GM19463 (cell line): ENCODE results near the gene MZT2B.
"Not testable (repeated sequence)": the region's sequence is repeated elsewhere in the genome, so short reads cannot be mapped to it uniquely, and the experiment has no call there.

ENCODE experiments used
- ATAC-seq: cut with Tn5 transposase; IDR thresholded peaks from one replicate; pipeline ENCODE4 v1.9.1; 2021; ENCODE audit warnings: mild to moderate bottlenecking, moderate library complexity; ENCODE audit not compliant: unreplicated experiment

The MZT2B gene

DNA sequence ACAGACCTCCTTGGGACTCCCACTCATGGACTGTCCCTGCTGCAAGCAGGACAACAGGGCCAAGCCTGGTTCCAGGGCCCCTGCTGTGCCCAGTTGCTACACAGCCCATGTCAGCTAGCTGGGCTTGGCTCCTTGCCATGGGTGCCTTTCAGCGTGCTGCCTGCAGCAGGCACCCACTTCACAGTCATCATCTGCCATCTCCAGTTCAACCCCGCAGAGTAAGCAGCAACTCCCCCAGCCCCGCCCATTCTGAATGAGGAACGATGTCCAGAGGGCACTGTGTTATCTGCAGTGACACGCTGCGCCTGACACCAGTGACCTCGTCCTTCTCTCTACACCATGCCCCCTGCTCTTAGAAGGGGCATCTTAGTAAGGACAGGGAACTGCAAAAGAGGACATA, 20.5 kb downstream of the MZT2B start:
- ATAC-seq = not testable (repeated sequence)

GRCh38 chr2:130203150-130203549, 21.1 kb downstream of the MZT2B start:
- ATAC-seq = not testable (repeated sequence)

DNA sequence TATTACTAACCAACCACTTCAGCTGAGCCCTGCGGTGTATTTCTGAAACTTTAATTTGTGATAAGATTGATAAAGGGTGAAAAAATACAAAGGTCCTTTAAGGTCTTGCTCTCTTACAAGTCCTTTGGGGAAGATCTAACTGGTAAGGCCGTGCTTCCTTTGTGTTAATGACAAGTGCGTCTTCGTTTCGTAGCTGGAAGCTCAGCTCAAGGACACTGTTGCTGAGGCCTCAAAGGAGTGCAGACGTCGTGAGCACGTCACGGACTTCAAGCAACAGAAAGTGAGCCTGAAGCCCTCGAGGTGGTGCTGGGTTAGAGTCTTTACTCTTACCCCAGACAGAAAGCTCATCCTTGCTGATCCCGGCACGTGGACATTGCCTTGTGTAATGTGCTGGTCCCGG, 25.0 kb downstream of the MZT2B start:
- not testable (repeated sequence) for ATAC-seq

GRCh38 chr2:130219147-130219546, 37.1 kb downstream of the MZT2B start:
- not testable (repeated sequence) for ATAC-seq

DNA sequence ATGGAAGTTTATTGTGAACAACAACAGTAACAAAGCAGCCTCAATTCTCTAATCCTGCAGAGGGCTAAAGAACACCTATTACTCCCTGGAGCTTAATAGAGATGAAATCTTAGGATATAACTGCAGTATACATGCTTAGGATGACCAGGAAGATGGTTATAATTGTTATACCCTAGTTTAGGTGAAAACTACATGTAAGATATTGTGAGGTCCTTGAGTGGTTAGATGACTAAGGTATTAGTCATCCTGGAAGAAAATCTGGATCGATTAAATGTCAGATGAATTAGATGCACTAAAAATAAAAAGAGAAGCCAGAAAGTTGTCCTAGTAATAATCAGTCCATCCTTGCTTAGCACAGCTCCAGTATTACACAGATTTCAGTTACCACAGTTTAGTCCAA, 38.4 kb downstream of the MZT2B start:
- not testable (repeated sequence) for ATAC-seq

DNA sequence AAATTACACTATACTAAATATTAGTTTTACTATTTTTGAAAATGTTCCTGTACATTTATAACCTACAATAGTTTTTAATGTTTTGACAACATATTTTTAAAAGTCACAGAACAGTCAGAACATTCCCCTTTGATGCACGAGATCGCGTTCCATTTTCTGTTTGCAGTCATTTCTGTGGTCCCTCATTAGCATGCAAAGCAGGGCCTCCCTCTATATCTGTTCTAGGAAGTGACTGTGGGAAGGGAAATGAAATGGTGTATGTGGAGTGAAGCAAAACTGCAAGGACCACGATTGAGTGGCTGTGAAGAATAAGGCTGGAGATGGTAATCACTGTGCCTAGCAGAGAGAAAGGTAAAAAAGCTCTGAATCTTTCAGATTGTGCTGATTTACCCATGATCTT, 40.5 kb downstream of the MZT2B start:
- ATAC-seq = peak; percentile 83

- not testable (repeated sequence) for ATAC-seq
Observed at GRCh38 chr2:130228005-130228404, 45.9 kb downstream of the MZT2B start.

DNA sequence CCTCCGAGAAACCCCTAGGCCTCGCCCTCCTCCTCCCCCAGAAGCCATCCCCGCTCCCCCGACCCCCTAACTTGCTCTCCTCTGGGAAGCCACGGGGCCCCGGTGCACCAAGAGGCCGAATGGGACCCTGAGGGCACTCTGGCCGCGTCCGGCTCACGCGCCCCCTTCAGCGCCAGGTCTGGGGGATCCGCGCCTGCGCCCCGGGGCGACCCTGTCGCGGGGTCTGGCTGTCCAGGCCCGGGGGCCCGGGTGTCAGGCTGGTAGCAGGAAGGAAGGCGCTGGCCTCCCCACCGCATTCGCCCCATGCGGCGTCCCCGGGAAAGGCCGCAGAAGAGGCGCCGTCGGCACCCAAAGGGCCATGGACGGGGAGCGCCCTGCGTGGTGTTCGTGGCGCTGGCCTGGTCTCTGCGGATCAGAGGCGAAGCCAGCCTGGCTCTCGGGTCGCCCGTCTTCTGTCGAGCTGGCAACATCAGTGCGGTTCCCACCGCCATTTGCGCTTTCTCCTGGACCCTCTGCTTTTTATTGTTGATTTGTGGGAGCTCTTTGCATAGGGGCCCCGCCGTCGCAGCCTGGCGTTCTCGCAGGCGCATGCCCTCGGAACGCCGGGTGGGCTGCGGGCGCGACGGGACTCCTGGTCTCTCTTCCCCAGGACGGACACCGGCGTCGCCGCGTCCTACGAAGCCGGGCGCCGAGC, 46.6 kb downstream of the MZT2B start:
- not testable (repeated sequence) for ATAC-seq

GRCh38 chr2:130229161-130229510, 47.1 kb downstream of the MZT2B start:
- ATAC-seq = not testable (repeated sequence)

DNA sequence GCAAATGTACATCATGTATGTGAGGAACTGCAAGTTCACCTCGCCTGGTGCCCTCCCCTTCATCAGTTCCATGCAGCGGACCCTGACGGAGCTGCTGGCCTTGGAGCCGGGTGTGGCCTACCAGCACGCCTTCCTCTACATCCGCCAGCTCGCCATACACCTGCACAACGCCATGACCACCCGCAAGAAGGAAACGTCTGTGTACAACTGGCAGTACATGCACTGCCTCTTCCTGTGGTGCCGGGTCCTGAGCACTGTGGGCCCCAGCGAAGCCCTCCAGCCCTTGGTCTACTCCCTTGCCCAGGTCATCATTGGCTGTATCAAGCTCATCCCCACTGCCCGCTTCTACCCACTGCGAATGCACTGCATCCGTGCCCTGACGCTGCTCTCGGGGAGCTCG, 48.3 kb downstream of the MZT2B start:
- not testable (repeated sequence) for ATAC-seq

DNA sequence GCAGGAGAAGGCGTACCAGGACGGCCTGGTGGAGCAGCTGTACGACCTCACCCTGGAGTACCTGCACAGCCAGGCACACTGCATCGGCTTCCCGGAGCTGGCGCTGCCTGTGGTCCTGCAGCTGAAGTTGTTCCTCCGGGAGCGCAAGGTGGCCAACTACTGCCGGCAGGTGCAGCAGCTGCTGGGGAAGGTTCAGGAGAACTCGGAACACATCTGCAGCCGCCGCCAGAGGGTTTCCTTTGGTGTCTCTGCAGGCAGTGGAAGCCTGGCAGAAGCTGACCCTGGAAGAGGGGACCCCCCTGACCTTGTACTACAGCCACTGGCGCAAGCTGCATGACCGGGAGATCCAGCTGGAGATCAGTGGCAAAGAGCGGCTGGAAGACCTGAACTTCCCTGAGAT, 48.8 kb downstream of the MZT2B start:
- not testable (repeated sequence) for ATAC-seq

GRCh38 chr2:130231656-130232055, 49.6 kb downstream of the MZT2B start:
- no peak for ATAC-seq

GRCh38 chr2:130233066-130233465, 51.0 kb downstream of the MZT2B start:
- not testable (repeated sequence) for ATAC-seq

- not testable (repeated sequence) for ATAC-seq
Observed at GRCh38 chr2:130239581-130239980, 57.5 kb downstream of the MZT2B start.
